ENCODE measurements around the gene CYREN.
"Not testable (repeated sequence)": the region's sequence is repeated elsewhere in the genome, so short reads cannot be mapped to it uniquely, and the experiment has no call there.

Gene CYREN, protein sequence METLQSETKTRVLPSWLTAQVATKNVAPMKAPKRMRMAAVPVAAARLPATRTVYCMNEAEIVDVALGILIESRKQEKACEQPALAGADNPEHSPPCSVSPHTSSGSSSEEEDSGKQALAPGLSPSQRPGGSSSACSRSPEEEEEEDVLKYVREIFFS

DNA sequence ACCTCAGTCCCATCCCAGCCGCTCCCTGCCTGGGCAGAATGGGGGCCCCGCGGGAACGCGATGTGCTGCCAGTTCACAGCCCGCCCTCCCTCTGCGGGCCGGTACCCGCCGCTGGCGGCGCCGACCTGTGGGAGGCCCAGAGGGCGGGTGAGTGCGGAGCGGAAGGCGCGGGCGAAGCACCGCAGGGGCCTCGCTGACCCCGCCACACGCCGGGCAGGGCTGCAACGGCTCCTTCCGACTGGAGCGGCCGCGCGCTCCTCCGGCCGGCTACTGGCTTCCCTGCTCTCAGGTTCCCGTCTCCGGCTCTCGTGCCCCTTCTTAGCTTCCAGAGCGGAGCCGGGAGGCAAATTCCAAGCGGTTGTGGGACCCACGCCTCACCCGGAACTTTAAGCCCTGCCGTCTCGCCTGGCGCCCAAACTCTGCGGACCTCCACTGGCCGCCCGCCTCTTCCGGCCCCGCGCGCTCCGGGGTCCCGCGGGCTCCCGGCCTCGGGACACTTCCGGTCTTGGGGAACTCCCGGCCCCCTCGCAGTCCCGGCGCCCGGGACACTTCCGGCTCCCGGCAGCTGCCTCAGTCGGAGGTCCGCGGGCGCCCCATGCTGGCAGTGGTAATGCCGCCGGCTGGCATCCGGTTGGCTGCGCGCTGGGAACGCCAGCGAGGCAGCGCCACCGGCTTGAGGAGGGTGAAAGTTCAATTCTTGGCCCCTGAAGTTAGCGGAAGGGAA is at the start of gene CYREN:
Gene CYREN (minus strand): TSS at position 434 of the 724 bp plus-strand sequence. CDS start 1,785 bp downstream, outside the sequence.
- DNase-seq = peak; percentile 83

DNA sequence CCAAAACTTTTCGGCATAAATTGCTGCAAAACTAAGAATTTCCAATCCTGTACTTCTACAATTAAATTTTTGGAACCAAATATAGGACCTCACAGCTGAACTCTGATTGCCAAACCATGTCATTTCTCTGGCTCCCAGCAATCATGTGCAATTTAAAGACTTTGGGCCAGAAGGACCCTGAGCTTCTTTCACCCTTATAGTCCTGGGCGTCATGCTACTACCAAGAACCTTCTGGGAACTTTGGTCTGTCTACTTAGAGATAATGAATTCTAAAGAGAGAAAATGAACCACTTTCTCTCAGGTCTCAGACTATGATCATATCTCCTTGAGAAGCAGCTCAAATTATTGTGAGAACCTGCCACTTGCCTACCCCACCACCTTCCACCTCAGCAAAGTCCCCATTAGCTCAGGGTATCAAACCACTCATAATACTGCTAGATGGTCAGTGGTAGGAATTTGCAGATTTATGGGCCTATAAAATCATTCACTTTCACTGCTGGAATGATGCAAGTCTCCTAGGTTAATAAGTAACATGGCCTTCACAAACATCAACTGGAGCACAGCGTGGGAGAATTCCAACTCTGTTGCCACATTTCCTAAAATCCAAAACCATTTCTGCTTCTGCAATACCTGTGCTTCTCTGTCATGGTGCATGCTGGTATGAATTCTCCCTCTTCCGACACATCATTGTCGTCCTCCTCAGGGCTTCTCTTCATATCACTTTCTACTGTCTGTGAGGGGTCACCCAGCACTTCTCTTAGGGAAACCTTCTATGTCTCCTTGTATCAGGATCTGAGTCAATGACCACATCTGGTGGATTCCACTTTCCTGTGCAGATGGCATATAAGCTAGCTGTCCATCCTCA is 47.4 kb upstream of the CYREN start:
- DNase-seq = no peak

GRCh38 chr7:135215698-135216097 is 45.2 kb upstream of the CYREN start:
- DNase-seq = no peak

DNA sequence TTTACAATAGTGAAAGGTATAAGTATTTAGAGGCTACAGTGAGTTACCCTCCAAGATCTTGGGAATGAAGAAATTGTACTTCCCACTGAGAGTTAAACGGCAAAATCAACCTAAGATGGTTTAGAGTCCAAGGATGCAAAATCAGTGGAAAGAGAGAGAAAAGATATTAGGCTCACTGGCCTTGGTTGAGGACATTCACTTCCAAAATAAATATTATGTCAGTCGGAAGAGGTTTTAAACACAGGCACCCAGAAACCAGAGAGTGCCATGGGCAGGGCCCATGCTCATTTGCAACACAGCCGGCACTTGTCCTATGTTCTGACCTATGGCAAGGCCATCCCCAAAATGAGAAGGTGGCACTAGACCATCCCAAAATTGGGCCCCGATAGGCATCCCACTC is 44.7 kb upstream of the CYREN start:
- no peak for DNase-seq

- DNase-seq = no peak
Measured at GRCh38 chr7:135213831-135214230, 43.3 kb upstream of the CYREN start.

- not testable (repeated sequence) for DNase-seq
Measured at GRCh38 chr7:135211946-135212685, 41.6 kb upstream of the CYREN start.

DNA sequence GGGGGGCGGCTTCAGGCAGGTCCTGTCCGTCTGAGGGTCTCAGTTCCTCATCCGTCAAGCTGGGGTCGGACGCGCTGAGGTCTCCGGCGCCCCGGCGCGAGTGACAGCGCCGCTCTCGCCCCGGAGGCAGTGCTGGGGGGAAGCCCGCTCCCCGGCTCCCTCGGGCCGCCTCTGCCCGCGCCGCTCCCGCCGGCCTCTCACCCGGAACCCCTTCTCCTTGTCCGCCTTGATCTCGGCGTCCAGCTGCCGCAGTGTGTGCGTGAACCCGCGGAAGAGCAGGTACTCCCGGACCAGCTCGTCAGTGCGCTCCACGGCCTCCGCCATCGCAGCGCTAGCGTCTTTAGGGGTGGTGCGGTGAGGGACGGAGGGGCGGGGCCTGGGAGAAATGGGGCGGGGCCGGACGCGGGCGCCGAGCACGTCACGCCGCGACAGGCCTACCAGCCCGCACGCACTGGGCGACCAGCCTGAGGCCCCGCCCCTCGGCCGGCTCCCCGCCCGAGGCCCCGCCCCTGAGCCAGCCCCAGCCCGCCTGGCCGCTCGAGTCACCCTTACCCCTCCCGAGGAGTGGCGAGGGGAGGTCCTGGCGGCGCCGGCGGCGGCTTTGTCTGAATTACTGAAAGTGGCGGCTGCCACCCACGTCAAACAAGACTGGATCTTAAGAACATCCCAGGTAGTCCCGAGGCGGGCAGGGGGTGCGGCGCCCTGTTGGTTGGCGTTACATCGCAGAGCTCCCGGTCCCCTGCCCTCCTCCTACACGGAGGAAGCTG is 40.9 kb upstream of the CYREN start, which contains the start of gene WDR91:
Gene WDR91 (minus strand): TSS at position 348 of the 767 bp plus-strand sequence. CDS start 24 bp downstream, at position 324.
- peak; percentile 86 for DNase-seq

GRCh38 chr7:135210888-135211178 is 40.3 kb upstream of the CYREN start:
- DNase-seq = peak; percentile 19

- no peak for DNase-seq
Measured at GRCh38 chr7:135209225-135209834, 38.8 kb upstream of the CYREN start.

- DNase-seq = no peak
Measured at GRCh38 chr7:135208102-135208793, 37.7 kb upstream of the CYREN start.

- no peak for DNase-seq
Measured at GRCh38 chr7:135207406-135208101, 37.0 kb upstream of the CYREN start.

- DNase-seq = no peak
Measured at GRCh38 chr7:135206941-135207391, 36.5 kb upstream of the CYREN start.

GRCh38 chr7:135205850-135206249 is 35.3 kb upstream of the CYREN start:
- no peak for DNase-seq

GRCh38 chr7:135204876-135205275 is 34.4 kb upstream of the CYREN start:
- DNase-seq = no peak

GRCh38 chr7:135204341-135204749 is 33.8 kb upstream of the CYREN start:
- no peak for DNase-seq

DNA sequence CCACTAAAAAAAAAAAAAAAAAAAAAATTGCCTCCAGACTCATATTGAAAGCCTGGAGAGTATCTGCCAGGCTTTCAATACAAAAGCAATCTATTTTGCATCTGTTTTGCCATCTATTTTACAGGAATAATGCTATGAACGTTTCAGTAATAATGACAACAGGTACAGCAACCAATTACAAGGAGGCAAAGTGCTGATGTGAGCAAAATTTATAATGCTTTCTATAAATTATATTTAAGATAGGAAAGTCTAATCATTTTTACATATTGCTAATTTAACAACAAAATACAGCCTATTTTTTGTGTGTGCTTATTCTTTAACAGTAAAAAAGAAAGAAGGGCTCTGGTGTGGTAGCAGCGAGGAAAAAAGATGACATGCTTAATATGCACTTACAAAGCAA is 30.8 kb upstream of the CYREN start:
- DNase-seq = no peak

- no peak for DNase-seq
Measured at GRCh38 chr7:135200821-135201331, 30.4 kb upstream of the CYREN start.

GRCh38 chr7:135199439-135199838 is 28.9 kb upstream of the CYREN start:
- DNase-seq = no peak

- no peak for DNase-seq
Measured at GRCh38 chr7:135197906-135198655, 27.6 kb upstream of the CYREN start.
